Small intestine (tissue), 7 donors: ENCODE measurements around the gene CDC27. TPM values are rescaled to one million over a fixed set of nuclear protein-coding genes. Genes with fewer than 3 reads are reported as not detected.
"Not testable (repeated sequence)": the region's sequence is repeated elsewhere in the genome, so short reads cannot be mapped to it uniquely, and the experiment has no call there.

Experiments
- DNase-seq, 2 donors: peaks; one replicate each; pipeline versions ENCODE4 v3.0.0 to v3.0.0-alpha.2; 2013
- FAIRE-seq: peaks from 2 replicates; lab custom pipeline; 2012; peaks lifted over from hg19 to GRCh38; lab: Jason Lieb, UNC
- H3K27ac ChIP-seq, 3 donors: one replicate each; pipeline ENCODE4 v1.5.1; 2013; ENCODE audit warnings: low read length in 2 of 3, mild to moderate bottlenecking in 2 of 3, control low read depth in 1 of 3, inconsistent platforms in 1 of 3, low read depth in 1 of 3, moderate library complexity in 1 of 3
- H3K27me3 ChIP-seq, 3 donors: one replicate each; pipeline ENCODE4 v1.6.1; 2013; ENCODE audit warnings: low read length in 3 of 3, inconsistent platforms in 1 of 3; ENCODE audit not compliant: control insufficient read depth in 3 of 3, insufficient read depth in 3 of 3
- H3K36me3 ChIP-seq, 3 donors: one replicate each; pipeline ENCODE4 v1.6.1; 2013; ENCODE audit warnings: low read length in 3 of 3, inconsistent platforms in 1 of 3, low read depth in 1 of 3, mild to moderate bottlenecking in 1 of 3, moderate library complexity in 1 of 3; ENCODE audit not compliant: control insufficient read depth in 3 of 3, insufficient read depth in 2 of 3
- H3K4me1 ChIP-seq, 3 donors: one replicate each; pipeline ENCODE4 v1.6.1; 2013; ENCODE audit warnings: low read length in 2 of 3, inconsistent platforms in 1 of 3, low read depth in 1 of 3, mild to moderate bottlenecking in 1 of 3, moderate library complexity in 1 of 3; ENCODE audit not compliant: control insufficient read depth in 3 of 3, insufficient read depth in 2 of 3
- H3K4me3 ChIP-seq, 3 donors: one replicate each; pipeline ENCODE4 v1.5.1; 2013; ENCODE audit warnings: low read length in 3 of 3, control low read depth in 1 of 3, inconsistent platforms in 1 of 3, low read depth in 1 of 3, mild to moderate bottlenecking in 1 of 3, moderate library complexity in 1 of 3
- H3K9me3 ChIP-seq, 2 donors: one replicate each; pipeline ENCODE4 v1.6.1; 2013; ENCODE audit warnings: low read depth in 1 of 2, low read length in 1 of 2; ENCODE audit not compliant: control insufficient read depth in 2 of 2, insufficient read depth in 1 of 2
- WGBS, 3 donors: extraction: QIAGEN DNeasy Blood & Tissue Kit; methylation state at CpG; one replicate each; pipeline ENCODE4 v1.1.7; 2013; 5-methylcytosine and 5-hydroxymethylcytosine counted together
- polyA plus RNA-seq, 4 donors: library from polyadenylated mRNA; stranded (reverse) in 3 of 4; unstranded in 1 of 4; fragments of 200-250 nt in 3 of 4; fragments of 120-200 nt in 1 of 4; gene quantifications; one replicate each; pipeline versions ENCODE4 v1.2.1 to v1.2.3, GENCODE V29; 2013
- donor health status: healthy with polysubstance abuse.
- donor health status: control.
- donor health status: control.
- donor health status: Bipolar disorder and iron deficiency.
- donor health status: healthy.

The CDC27 gene
- polyA plus RNA-seq, 4 donors = 5.9 to 29.7 (median 19.5) TPM

- no peaks in the 10 kb centered on the region for H3K9me3 ChIP-seq
- 72 to 84% (median 79%) methylated on average over 3 of the region's 3 CpGs for WGBS, 3 donors
- no peak overlapping the region for H3K4me3 ChIP-seq
- DNase-seq (no peak), FAIRE-seq (no peak)
- no peaks in the 10 kb centered on the region for H3K36me3 ChIP-seq
- H3K27ac ChIP-seq = no peak overlapping the region
- no peaks in the 10 kb centered on the region for H3K27me3 ChIP-seq
- peaks cover 0 to 7% (median 0%) of the 10 kb centered on the region in 3 donors for H3K4me1 ChIP-seq
These were observed 42.2 kb upstream of the CDC27 start for GRCh38 chr17:47231334-47231733.

- DNase-seq = no peak
- no peak for FAIRE-seq
- whole genome bisulfite sequencing, 3 donors = 83 to 84% (median 84%) methylated on average over 10 of the region's 10 CpGs
- Histone ChIP-seq H3K27ac (peak overlapping the region in 1 of 3 donors; percentile 48), H3K27me3 (no peaks in the 10 kb centered on the region), H3K9me3 (no peaks in the 10 kb centered on the region), H3K4me3 (no peak overlapping the region), H3K4me1 (peaks cover 0 to 9% (median 0%) of the 10 kb centered on the region in 3 donors), H3K36me3 (no peaks in the 10 kb centered on the region)
These were observed 41.8 kb upstream of the CDC27 start for GRCh38 chr17:47230864-47231263.

GRCh38 chr17:47229535-47230443 lies 40.7 kb upstream of the CDC27 start:
- 9 to 10% (median 10%) methylated on average over 22 of the region's 22 CpGs for WGBS, 3 donors
- H3K9me3 ChIP-seq = peaks cover 0 to 2% of the 10 kb centered on the region in 2 donors
- H3K4me3 ChIP-seq = peak overlapping the region in 1 of 3 donors; percentile 24
- peak overlapping the region; percentile 5 to 59 (median 29) for H3K27ac ChIP-seq
- H3K4me1 ChIP-seq = peaks cover 2 to 18% (median 6%) of the 10 kb centered on the region in 3 donors
- FAIRE-seq = no peak
- H3K36me3 ChIP-seq = no peaks in the 10 kb centered on the region
- no peaks in the 10 kb centered on the region for H3K27me3 ChIP-seq
- peak; percentile 88 to 89 for DNase-seq

- Histone ChIP-seq H3K27ac (no peak overlapping the region), H3K4me1 (peaks cover 4 to 31% (median 9%) of the 10 kb centered on the region in 3 donors), H3K36me3 (no peaks in the 10 kb centered on the region), H3K4me3 (no peak overlapping the region), H3K27me3 (no peaks in the 10 kb centered on the region), H3K9me3 (peaks cover 0 to 13% of the 10 kb centered on the region in 2 donors)
- DNase-seq = no peak
- 83 to 92% (median 88%) methylated on average over 2 of the region's 2 CpGs for WGBS, 3 donors
- no peak for FAIRE-seq
These were observed 38.8 kb upstream of the CDC27 start for GRCh38 chr17:47227862-47228261.

GRCh38 chr17:47225911-47226688 lies 37.0 kb upstream of the CDC27 start:
- Histone ChIP-seq H3K4me1 (peaks cover 11 to 48% (median 12%) of the 10 kb centered on the region in 3 donors), H3K27me3 (peaks cover 0 to 2% (median 0%) of the 10 kb centered on the region in 3 donors), H3K4me3 (no peak overlapping the region), H3K36me3 (no peaks in the 10 kb centered on the region), H3K27ac (peak overlapping the region; percentile 5 to 43 (median 42)), H3K9me3 (peaks cover 0 to 13% of the 10 kb centered on the region in 2 donors)
- DNase-seq = no peak
- 91 to 96% (median 95%) methylated on average over 2 of the region's 2 CpGs for WGBS, 3 donors
- FAIRE-seq = no peak

GRCh38 chr17:47225436-47225858 lies 36.4 kb upstream of the CDC27 start:
- no peaks in the 10 kb centered on the region for H3K36me3 ChIP-seq
- 34 to 41% (median 37%) methylated on average over 3 of the region's 3 CpGs for WGBS, 3 donors
- H3K27ac ChIP-seq = peak overlapping the region; percentile 13 to 83 (median 43)
- no peak for FAIRE-seq
- H3K9me3 ChIP-seq = peaks cover 0 to 13% of the 10 kb centered on the region in 2 donors
- H3K4me1 ChIP-seq = peaks cover 11 to 47% (median 12%) of the 10 kb centered on the region in 3 donors
- peak in 1 of 2 donors; percentile 75 for DNase-seq
- peaks cover 0 to 2% (median 0%) of the 10 kb centered on the region in 3 donors for H3K27me3 ChIP-seq
- no peak overlapping the region for H3K4me3 ChIP-seq

- H3K4me1 ChIP-seq = peaks cover 11 to 44% (median 12%) of the 10 kb centered on the region in 3 donors
- peak overlapping the region; percentile 13 to 83 (median 43) for H3K27ac ChIP-seq
- peaks cover 0 to 13% of the 10 kb centered on the region in 2 donors for H3K9me3 ChIP-seq
- no peak overlapping the region for H3K4me3 ChIP-seq
- WGBS, 3 donors = 19 to 43% (median 22%) methylated on average over 1 of the region's 1 CpG
- DNase-seq (no peak), FAIRE-seq (no peak)
- no peaks in the 10 kb centered on the region for H3K36me3 ChIP-seq
- H3K27me3 ChIP-seq = peaks cover 0 to 2% (median 0%) of the 10 kb centered on the region in 3 donors
These were observed 35.9 kb upstream of the CDC27 start for GRCh38 chr17:47224966-47225365.

GRCh38 chr17:47224077-47224476 lies 35.0 kb upstream of the CDC27 start:
- FAIRE-seq, H3K4me3 ChIP-seq, DNase-seq, H3K36me3 ChIP-seq, H3K27me3 ChIP-seq: not testable (repeated sequence)
- 96 to 100% (median 98%) methylated on average over 2 of the region's 2 CpGs for WGBS, 3 donors
- peak overlapping the region in 1 of 3 donors; percentile 27 for H3K27ac ChIP-seq
- peaks cover 0 to 13% of the 10 kb centered on the region in 2 donors for H3K9me3 ChIP-seq
- peaks cover 11 to 52% (median 12%) of the 10 kb centered on the region in 3 donors for H3K4me1 ChIP-seq
